NAMALWA (cell line): Measurements from ENCODE around the gene HHIPL1.

ENCODE experiments used
- DNase-seq: peaks from one replicate; pipeline ENCODE4 v3.0.0-alpha.2; 2015; ENCODE audit warnings: low spot score

Gene HHIPL1

GRCh38 chr14:99676657-99677056, 31.7 kb downstream of the HHIPL1 start:
- DNase-seq = no peak

GRCh38 chr14:99677231-99678140, 32.6 kb downstream of the HHIPL1 start:
- no peak for DNase-seq

- no peak for DNase-seq
Observed at GRCh38 chr14:99678198-99678597, 33.3 kb downstream of the HHIPL1 start.

DNA sequence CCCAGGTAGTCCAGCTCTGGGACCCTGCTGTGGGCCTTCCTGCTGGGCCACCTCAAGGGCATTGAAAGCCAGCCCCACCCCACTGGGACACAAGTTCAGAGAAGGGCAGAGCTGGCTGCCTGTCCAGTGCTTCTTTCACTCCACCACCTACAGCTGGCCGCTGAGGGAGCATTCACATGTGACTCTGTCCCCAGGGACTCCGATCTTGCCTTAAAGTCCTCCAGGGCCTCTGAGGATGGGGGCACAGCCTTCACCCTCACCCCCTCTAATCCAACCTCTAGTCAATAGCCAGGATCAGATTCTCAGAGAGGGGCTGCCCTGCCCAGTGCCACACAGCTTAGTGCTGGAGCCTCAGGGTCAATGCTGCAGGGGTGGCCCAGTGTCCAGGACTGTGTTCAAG, 34.2 kb downstream of the HHIPL1 start:
- no peak for DNase-seq

DNA sequence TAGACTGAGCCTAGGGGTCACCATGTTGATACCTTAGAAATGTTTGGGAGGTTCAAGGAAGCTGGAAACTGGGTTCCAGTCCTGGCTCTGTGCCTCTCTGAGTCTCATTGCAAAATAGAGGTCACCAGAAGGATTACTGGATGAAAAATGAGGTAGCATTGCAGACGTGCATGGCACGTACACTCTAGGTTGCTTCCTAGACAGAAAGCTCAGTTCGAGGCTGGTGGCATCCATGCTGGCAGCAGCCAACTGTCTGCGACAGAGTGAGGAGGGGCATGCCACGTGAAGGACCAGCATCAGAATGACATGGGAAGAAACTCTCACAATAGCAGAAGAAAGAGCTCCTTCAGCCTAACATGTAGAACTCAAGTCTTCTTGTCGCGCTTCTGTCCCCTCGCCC, 34.6 kb downstream of the HHIPL1 start:
- DNase-seq = no peak

GRCh38 chr14:99679996-99680395, 35.1 kb downstream of the HHIPL1 start:
- DNase-seq = no peak

GRCh38 chr14:99681101-99681831, 36.3 kb downstream of the HHIPL1 start:
- no peak for DNase-seq

- DNase-seq = no peak
Observed at GRCh38 chr14:99681832-99682148, 36.9 kb downstream of the HHIPL1 start.

DNA sequence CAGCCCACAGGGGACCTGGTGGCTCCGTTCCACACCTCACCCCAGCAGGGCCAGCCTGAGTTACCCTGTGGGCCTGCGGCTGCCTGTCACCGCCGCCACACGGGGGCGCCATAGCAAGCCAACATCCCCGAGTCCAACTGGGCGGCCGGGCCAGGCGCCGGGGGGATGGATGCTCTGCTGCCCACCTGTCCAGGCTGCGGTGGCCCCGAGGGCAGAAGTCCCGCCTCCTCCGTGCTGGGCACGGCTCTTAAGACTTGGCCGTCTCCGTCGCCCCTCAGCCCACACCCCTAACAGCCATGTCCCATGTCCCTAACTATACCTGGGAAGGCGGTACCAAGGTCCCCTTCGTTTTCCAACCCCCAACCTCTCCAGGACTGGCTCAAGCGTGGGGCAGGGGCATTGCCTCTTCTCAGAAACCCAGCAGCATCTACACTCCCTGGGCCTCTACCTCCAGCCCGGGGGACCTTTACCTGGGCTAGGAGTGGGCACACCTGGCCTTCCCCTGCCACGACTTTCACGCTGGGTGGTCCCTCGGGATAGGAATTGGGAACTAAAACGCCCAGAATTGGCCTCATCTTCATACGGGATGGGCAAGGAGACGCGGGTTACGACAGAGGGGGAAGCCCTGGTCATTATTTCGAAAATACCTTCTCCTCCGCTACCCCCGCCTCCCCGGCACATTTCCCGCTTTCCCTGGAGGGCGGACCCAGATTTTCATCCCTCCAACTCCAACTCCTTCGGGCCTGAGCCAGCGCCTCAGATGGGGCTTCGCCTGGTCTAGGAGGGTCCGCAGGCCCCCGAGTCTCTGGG, 38.1 kb downstream of the HHIPL1 start:
- DNase-seq = peak; percentile 84

- DNase-seq = peak; percentile 98
Observed at GRCh38 chr14:99683619-99684409, 38.9 kb downstream of the HHIPL1 start, which contains the start of gene CYP46A1. Gene CYP46A1 (plus strand): TSS chr14:99684298. CDS start chr14:99684418, 120 bp downstream.

DNA sequence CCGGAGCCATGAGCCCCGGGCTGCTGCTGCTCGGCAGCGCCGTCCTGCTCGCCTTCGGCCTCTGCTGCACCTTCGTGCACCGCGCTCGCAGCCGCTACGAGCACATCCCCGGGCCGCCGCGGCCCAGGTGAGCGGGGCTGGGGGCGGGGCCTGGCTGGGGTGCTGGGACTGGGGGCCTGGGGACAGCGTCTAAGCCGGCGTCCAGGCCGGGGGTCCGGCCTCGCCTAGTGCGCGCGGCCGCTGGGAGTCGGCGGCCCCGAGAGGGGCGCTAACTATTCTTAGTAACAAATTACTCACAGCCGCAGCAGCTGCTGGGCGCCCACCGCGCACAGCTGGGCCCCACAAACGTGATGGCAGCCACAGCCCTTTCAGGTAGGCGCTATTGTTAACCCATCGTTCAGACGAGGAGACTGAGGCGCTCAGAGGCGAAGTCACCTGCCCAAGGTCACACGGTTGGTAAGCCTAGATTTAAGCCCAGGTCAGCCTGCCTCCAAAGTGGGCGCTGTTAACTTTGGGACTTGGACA, 39.5 kb downstream of the HHIPL1 start:
- DNase-seq = peak; percentile 51

DNA sequence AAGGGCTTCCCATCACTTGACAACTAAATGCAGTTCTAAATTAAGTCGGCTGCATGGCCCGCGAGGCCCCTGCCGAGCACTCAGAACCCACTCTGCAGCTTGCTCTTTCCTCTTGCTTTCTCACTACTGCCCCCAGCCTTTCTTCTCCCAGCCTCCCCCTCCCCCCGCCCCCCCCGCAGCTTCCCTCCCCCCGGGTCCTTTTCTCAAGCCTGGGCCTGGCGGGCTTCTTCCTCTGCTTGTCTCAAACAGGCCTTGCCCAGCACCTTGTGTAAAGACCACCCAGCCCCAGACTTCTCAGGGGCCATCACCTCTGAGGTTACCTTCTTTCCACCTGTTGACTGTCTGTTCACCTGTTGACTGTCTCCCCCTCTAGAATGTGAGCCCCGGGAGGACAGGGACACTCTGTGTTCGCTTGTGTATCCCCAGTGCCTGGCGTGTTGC, 40.2 kb downstream of the HHIPL1 start:
- no peak for DNase-seq

DNA sequence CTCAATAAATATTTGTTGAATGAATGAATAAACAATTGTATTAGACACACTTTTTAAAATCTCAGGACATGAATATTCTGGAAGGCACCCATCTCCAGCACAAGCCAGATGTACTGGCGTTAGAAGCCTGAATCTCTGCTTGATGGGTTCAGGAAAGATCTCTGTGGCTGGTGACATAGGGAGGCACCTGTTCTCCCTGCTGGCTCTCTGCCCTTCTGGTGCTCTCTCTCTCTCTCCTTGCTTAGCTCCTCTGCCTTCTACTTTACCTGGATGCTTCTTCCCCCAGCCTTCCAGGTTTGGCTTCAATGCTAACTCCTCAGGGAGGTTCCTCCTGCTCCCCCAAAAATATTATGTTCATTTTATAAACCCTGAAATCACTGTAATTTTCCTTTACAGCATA, 40.7 kb downstream of the HHIPL1 start:
- DNase-seq = no peak

GRCh38 chr14:99686557-99687283, 41.8 kb downstream of the HHIPL1 start:
- peak; percentile 62 for DNase-seq

DNA sequence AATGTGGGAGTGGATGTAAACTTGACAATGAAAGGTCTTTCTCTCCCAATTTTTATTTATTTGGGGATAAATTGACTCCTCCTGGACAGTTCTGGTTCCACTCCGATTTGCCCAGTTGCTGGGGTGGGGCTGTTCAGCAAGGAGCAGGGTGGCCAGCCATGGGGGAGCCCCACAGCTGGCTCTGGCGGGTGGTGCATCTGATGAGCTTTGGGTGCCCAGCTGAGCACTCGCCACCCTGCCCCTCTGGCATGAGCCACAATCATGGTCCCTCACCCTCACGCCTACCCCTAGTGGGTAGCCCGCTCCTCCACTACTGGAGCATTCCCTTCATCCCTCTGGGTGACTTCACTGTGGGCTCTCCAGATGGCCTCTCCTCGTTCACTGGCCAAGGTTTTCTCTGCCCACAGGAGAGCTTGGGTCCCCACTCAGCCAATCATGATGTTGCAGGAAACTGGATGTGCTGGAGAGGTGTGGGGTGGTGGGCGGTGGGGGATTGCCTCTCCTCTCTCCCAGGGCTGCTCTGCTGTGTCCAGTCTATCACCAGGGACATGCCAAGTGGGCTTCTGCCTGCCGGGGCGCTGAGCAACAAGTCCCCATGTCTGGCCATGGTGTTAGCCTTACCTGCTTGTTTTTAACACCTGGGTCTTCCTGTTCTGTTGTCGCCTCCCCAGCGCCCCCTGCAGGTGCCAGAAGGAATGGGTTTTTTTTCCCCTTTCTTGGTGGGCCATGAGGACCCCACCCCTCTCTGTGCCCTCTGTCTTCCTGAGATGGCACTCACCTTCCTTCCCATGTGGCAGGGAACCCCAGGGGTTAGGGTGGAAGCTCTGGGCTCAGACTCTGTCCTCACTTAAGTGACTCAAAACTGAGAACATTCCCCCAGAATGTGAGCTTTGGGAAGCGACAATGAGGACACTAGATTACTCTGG, 42.6 kb downstream of the HHIPL1 start:
- peak; percentile 45 for DNase-seq

DNA sequence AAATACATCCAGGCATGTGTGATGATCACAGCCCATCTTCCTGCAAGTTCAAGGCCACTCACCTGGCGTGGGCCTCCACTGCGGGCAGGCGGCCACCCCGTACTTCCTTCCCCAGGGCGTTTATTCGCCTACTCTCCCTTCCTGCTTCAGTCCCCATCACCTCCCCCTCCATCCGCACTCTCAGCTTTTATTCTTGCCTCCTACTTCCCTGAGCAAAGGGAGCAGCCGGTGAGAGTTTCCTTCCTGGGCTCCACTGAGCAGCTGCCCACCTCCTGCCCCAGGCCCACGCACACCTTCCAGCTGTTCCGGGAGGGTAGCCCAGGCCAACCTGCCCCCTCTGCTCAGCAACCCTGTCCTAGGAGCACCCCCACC, 43.3 kb downstream of the HHIPL1 start:
- DNase-seq = no peak

GRCh38 chr14:99688629-99689028, 43.7 kb downstream of the HHIPL1 start:
- DNase-seq = no peak

- no peak for DNase-seq
Observed at GRCh38 chr14:99689266-99690236, 44.6 kb downstream of the HHIPL1 start.
